ENCODE data around the gene KRT15.

The KRT15 gene

DNA sequence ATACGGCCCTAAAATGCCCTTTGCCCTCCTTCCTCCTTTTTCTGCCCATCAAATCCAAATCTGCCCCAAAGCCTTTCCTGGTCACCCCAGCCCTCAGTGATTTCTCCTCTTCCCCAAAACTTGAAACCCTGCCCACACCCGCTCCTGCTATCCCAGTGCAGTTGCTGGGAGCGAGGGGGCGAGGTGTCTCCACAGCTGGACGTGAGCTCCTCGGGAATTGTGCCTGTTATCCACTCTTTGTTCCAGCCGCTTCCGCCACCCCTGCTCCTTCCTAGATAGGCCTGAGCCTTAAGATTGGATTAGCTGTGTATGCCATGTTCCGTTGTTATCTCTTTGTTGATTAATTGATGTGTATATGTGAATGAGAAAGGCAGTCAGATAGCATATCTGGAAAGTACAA lies 35.2 kb downstream of the KRT15 start:
- H3K4me2 ChIP-seq (ENCODE audit: low read depth, low read length, poor library complexity, severe bottlenecking), result no peak overlapping the region
- no peaks in the 10 kb centered on the region for H3K9me2 ChIP-seq (replicated peaks; ENCODE audit: low read depth, low read length)
- no peak overlapping the region for H2AFZ ChIP-seq (ENCODE audit: low read length)
- H3K4me3 ChIP-seq (ENCODE audit: low read length, poor library complexity, severe bottlenecking), result no peak overlapping the region
- no peaks in the 10 kb centered on the region for H3F3A ChIP-seq (ENCODE audit: low read depth)
- no peaks in the 10 kb centered on the region for H3K27me3 ChIP-seq (ENCODE audit: insufficient read depth, low read length, poor library complexity, severe bottlenecking)
- no peaks in the 10 kb centered on the region for H3K4me1 ChIP-seq (ENCODE audit: insufficient read depth, low read length, poor library complexity, severe bottlenecking)
- no peaks in the 10 kb centered on the region for H3K36me3 ChIP-seq (ENCODE audit: insufficient read depth, low read length)
- TF ChIP-seq, protein P1, sequence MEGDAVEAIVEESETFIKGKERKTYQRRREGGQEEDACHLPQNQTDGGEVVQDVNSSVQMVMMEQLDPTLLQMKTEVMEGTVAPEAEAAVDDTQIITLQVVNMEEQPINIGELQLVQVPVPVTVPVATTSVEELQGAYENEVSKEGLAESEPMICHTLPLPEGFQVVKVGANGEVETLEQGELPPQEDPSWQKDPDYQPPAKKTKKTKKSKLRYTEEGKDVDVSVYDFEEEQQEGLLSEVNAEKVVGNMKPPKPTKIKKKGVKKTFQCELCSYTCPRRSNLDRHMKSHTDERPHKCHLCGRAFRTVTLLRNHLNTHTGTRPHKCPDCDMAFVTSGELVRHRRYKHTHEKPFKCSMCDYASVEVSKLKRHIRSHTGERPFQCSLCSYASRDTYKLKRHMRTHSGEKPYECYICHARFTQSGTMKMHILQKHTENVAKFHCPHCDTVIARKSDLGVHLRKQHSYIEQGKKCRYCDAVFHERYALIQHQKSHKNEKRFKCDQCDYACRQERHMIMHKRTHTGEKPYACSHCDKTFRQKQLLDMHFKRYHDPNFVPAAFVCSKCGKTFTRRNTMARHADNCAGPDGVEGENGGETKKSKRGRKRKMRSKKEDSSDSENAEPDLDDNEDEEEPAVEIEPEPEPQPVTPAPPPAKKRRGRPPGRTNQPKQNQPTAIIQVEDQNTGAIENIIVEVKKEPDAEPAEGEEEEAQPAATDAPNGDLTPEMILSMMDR (conservative IDR thresholded peaks at IDR 0.05; ENCODE audit: low read length), result no peak
- TF ChIP-seq EZH2phosphoT487 (IDR thresholded peaks at IDR 0.05; ENCODE audit: borderline replicate concordance), result no peak
- H3K9me3 ChIP-seq (ENCODE audit: insufficient read depth, low read depth, low read length), result no peaks in the 10 kb centered on the region
- no peaks in the 10 kb centered on the region for H4K20me1 ChIP-seq (ENCODE audit: insufficient read depth, low read length, poor library complexity, severe bottlenecking)
- no peaks in the 10 kb centered on the region for H3K79me2 ChIP-seq (ENCODE audit: insufficient read depth, low read length)
- H3K9ac ChIP-seq (ENCODE audit: low read depth, low read length, poor library complexity, severe bottlenecking), result no peak overlapping the region

DNA sequence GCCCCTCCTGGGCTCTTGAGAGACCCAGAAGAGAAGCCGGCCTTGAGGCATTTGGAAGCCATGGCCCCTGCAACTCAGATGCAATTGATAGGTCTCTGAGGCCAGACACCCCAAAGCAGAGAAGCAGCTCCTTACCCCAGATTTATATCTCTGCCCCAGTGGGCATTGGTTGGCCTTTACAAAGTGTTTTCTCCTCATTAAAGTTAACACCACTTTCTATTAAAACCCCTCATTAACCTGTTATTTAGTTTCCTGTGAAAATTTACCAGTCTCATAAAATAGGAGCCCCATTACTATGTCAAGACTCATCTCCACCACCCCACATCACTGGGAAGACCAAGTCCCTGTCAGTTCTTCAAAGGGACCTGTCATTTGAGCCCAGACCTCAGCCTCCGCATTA lies 37.7 kb downstream of the KRT15 start, which contains the start of gene KRT35:
TSS of gene KRT35 (minus strand) at position 116 of the 400 bp plus-strand sequence. CDS start at position 62, 54 bp downstream.
- no peaks in the 10 kb centered on the region for H4K20me1 ChIP-seq (ENCODE audit: insufficient read depth, low read length, poor library complexity, severe bottlenecking)
- no peaks in the 10 kb centered on the region for H3K36me3 ChIP-seq (ENCODE audit: insufficient read depth, low read length)
- no peaks in the 10 kb centered on the region for H3K4me1 ChIP-seq (ENCODE audit: insufficient read depth, low read length, poor library complexity, severe bottlenecking)
- H3K9me3 ChIP-seq (ENCODE audit: insufficient read depth, low read depth, low read length), result no peaks in the 10 kb centered on the region
- no peak within 1 kb of the TSS for H3K9ac ChIP-seq (ENCODE audit: low read depth, low read length, poor library complexity, severe bottlenecking)
- H3K9me2 ChIP-seq (replicated peaks; ENCODE audit: low read depth, low read length), result no peaks in the 10 kb centered on the region
- H3K79me2 ChIP-seq (ENCODE audit: insufficient read depth, low read length), result no peaks in the 10 kb centered on the region
- no peak within 1 kb of the TSS for H2AFZ ChIP-seq (ENCODE audit: low read length)
- TF ChIP-seq, protein P1 (conservative IDR thresholded peaks at IDR 0.05; ENCODE audit: low read length), result no peak
- no peak for TF ChIP-seq EZH2phosphoT487 (IDR thresholded peaks at IDR 0.05; ENCODE audit: borderline replicate concordance)
- no peak within 1 kb of the TSS for H3K4me3 ChIP-seq (ENCODE audit: low read length, poor library complexity, severe bottlenecking)
- H3F3A ChIP-seq (ENCODE audit: low read depth), result no peaks in the 10 kb centered on the region
- H3K4me2 ChIP-seq (ENCODE audit: low read depth, low read length, poor library complexity, severe bottlenecking), result no peak within 1 kb of the TSS
- H3K27me3 ChIP-seq (ENCODE audit: insufficient read depth, low read length, poor library complexity, severe bottlenecking), result no peaks in the 10 kb centered on the region

DNA sequence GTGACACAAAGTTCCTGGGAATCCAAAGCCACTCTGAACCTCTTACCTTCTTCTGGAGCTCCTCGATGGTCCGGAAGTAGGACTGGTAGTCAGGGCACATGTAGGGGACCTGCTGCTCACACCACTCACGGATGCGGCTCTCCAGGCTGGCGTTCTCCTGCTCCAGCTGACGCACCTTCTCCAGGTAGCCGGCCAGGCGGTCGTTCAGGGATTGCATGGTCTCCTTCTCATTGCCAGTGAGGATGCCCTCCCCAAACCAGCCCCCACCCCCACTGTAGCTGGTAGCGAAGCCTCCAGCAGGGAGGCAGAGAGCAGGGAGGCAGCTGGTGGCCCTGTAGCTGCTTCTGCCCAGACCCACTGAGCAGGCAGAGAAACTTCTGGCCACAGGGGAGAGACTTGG lies 38.1 kb downstream of the KRT15 start:
- H3K36me3 ChIP-seq (ENCODE audit: insufficient read depth, low read length), result no peaks in the 10 kb centered on the region
- H3K9me2 ChIP-seq (replicated peaks; ENCODE audit: low read depth, low read length), result no peaks in the 10 kb centered on the region
- no peaks in the 10 kb centered on the region for H3K27me3 ChIP-seq (ENCODE audit: insufficient read depth, low read length, poor library complexity, severe bottlenecking)
- H3K4me2 ChIP-seq (ENCODE audit: low read depth, low read length, poor library complexity, severe bottlenecking), result no peak overlapping the region
- H3K4me3 ChIP-seq (ENCODE audit: low read length, poor library complexity, severe bottlenecking), result no peak overlapping the region
- no peak overlapping the region for H3K9ac ChIP-seq (ENCODE audit: low read depth, low read length, poor library complexity, severe bottlenecking)
- no peaks in the 10 kb centered on the region for H3K9me3 ChIP-seq (ENCODE audit: insufficient read depth, low read depth, low read length)
- TF ChIP-seq EZH2phosphoT487 (IDR thresholded peaks at IDR 0.05; ENCODE audit: borderline replicate concordance), result no peak
- TF ChIP-seq, protein P1 (conservative IDR thresholded peaks at IDR 0.05; ENCODE audit: low read length), result no peak
- no peaks in the 10 kb centered on the region for H3K79me2 ChIP-seq (ENCODE audit: insufficient read depth, low read length)
- no peaks in the 10 kb centered on the region for H3F3A ChIP-seq (ENCODE audit: low read depth)
- H3K4me1 ChIP-seq (ENCODE audit: insufficient read depth, low read length, poor library complexity, severe bottlenecking), result no peaks in the 10 kb centered on the region
- no peaks in the 10 kb centered on the region for H4K20me1 ChIP-seq (ENCODE audit: insufficient read depth, low read length, poor library complexity, severe bottlenecking)
- H2AFZ ChIP-seq (ENCODE audit: low read length), result no peak overlapping the region

Data from Loucy (cell line).